Left lung (tissue), 10 donors: ENCODE data around the gene HEATR5B. TPM values are rescaled to one million over a fixed set of nuclear protein-coding genes. Genes with fewer than 3 reads are reported as not detected.
"Not testable (repeated sequence)": the region's sequence is repeated elsewhere in the genome, so short reads cannot be mapped to it uniquely, and the experiment has no call there.

Experiments
- ATAC-seq: fragments of 200-7000 bp; cut with Tn5 transposase; one replicate; pipeline ENCODE4 v1.9.1; 2020; ENCODE audit warnings: moderate library complexity
- DNase-seq, 4 donors: peaks; one replicate each; pipeline ENCODE4 v3.0.0-alpha.2; 2013 to 2020
- H3K27ac ChIP-seq, 2 donors: fragments of 200-600 bp; sonication (generic) in 1 of 2; one replicate each; pipeline versions ENCODE4 v1.5.0 to v1.8.0; 2020 to 2021
- H3K27me3 ChIP-seq, 2 donors: fragments of 200-600 bp; sonication (generic) in 1 of 2; one replicate each; pipeline versions ENCODE4 v1.5.0 to v1.8.0; 2020 to 2021
- H3K36me3 ChIP-seq, 2 donors: fragments of 200-600 bp; sonication (generic) in 1 of 2; one replicate each; pipeline versions ENCODE4 v1.5.0 to v1.8.0; 2020 to 2021
- H3K4me1 ChIP-seq, 2 donors: fragments of 200-600 bp; one replicate each; pipeline ENCODE4 v1.8.0; 2021
- H3K4me3 ChIP-seq, 2 donors: fragments of 200-600 bp; sonication (generic) in 1 of 2; one replicate each; pipeline versions ENCODE4 v1.5.0 to v1.8.0; 2020 to 2021; ENCODE audit warnings: mild to moderate bottlenecking in 1 of 2
- H3K9me3 ChIP-seq, 2 donors: fragments of 200-600 bp; sonication (generic) in 1 of 2; one replicate each; pipeline versions ENCODE4 v1.5.0 to v1.8.0; 2020 to 2021
- CTCF ChIP-seq, 2 donors: fragments of 200-600 bp; sonication (generic) in 1 of 2; IDR thresholded peaks; one replicate each; pipeline versions ENCODE4 v1.5.0 to v1.8.0; 2021; ENCODE audit warnings: antibody characterized with exemption in 2 of 2
- intact Hi-C, 2 donors: fragments of 100-400 bp; cut with DNase I; formaldehyde crosslinking; loops; one replicate each; pipeline versions ENCODE4 v1.11.2 to v1.14.2; 2022
- polyA plus RNA-seq, 6 donors: library from polyadenylated mRNA; unstranded; fragments of 120-200 nt; gene quantifications; one replicate each; pipeline ENCODE4 v1.2.1, GENCODE V29; 2013; ENCODE audit not compliant: insufficient read length in 6 of 6
- total RNA-seq, 2 donors: library from RNA; stranded (reverse); fragmentation: NEBNext Ultra II Directional; extraction: Animal tissue kit (Norgen Biotek cat#: 25700); gene quantifications; one replicate each; pipeline ENCODE4 v1.2.1, GENCODE V29; 2021
- donor health status: DM: no; HTN: yes; CAD: no.
- donor health status: DM: no; HTN: no; CAD: no.

HEATR5B gene
- total and polyA plus RNA-seq, 8 donors = 21.8 to 33.7 (median 26.1) TPM

DNA sequence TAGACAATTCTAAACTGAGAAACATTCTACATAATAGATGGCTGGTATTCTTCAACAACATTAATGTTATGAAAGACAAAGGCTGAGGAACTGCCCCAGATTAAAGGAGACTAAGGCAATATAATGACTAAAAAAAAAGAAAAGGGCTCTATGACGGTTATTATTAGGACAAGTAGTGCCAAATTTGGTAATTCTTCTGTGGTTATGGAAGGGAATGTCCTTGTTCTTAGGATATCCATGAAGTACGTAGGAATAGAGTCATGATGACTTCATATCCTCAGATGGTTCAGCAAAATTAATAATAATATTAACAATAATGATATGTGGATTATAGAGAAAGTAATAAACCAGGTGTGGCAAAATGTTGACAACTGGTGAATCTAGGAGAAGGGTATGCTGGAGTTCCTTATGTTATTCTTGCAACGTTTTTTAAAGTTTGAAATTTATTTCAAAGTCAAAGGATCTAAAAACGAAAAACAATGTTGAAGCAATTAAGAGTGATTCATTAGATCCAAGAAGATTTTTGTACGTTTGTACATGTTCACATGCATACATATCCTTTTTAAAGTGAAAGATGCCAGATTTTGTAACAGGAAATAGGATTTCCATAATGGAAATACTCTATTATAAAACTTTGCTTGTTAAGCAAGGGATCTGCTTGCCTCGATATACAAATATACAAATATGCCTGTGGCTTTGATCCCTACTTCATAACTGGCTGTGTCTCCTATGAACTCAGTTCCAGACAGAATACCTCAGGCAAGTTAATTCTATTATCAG is 90.1 kb downstream of the HEATR5B start:
- ATAC-seq = no peak
- no peaks in the 10 kb centered on the region for H3K9me3 ChIP-seq
- no peak for DNase-seq
- H3K36me3 ChIP-seq = peaks cover 0 to 73% of the 10 kb centered on the region in 2 donors
- H3K27ac ChIP-seq = no peak overlapping the region
- H3K4me1 ChIP-seq = no peaks in the 10 kb centered on the region
- intact Hi-C loops = no loop called here
- no peaks in the 10 kb centered on the region for H3K27me3 ChIP-seq
- H3K4me3 ChIP-seq = no peak overlapping the region
- no peak for TF ChIP-seq CTCF (IDR thresholded peaks at IDR 0.05)

DNA sequence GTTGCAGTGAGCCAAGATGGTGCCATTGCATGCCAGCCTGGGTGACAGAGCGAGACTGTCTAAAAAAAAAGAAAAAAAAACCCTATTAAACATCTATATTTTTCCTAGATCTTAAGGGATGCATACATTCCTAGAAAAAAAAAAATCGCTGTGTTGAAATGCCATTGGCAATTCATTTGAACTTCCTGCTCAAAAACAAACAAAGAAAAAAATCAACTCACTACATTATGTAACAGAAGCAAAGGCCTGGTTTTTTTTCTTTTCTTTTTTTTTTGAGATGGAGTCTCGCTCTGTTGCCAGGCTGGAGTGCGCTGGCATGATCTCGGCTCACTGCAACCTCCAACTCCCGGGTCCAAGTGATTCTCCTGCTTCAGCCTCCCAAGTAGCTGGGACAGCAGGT is 96.2 kb downstream of the HEATR5B start:
- H3K36me3 ChIP-seq = peaks cover 0 to 69% of the 10 kb centered on the region in 2 donors
- no peaks in the 10 kb centered on the region for H3K4me1 ChIP-seq
- no peak for DNase-seq
- H3K27me3 ChIP-seq = no peaks in the 10 kb centered on the region
- TF ChIP-seq CTCF (IDR thresholded peaks at IDR 0.05) = no peak
- no peak for ATAC-seq
- H3K27ac ChIP-seq = no peak overlapping the region
- intact Hi-C loops = no loop called here
- no peak overlapping the region for H3K4me3 ChIP-seq
- H3K9me3 ChIP-seq = no peaks in the 10 kb centered on the region

DNA sequence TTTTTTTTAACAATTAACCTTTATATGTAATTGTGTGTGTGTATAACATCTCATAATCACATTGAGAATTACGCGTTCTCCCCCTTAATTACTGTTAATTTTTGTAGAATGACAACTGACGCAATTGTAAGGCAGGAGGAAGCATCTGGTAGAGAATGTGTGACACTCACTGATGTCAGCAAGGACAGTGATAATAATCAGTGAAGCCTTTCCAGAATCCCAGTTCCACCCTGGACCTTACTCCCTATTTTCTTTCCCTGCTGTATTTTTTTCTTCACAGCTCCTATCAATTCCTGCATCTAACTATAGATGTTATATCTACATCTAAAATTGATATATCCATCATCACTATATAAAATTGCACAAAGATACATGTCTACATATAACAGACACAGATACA is 101.7 kb downstream of the HEATR5B start:
- H3K36me3 ChIP-seq = peaks cover 0 to 59% of the 10 kb centered on the region in 2 donors
- no peak overlapping the region for H3K4me3 ChIP-seq
- no peak for ATAC-seq
- no peaks in the 10 kb centered on the region for H3K4me1 ChIP-seq
- TF ChIP-seq CTCF (IDR thresholded peaks at IDR 0.05) = no peak
- no peaks in the 10 kb centered on the region for H3K27me3 ChIP-seq
- H3K27ac ChIP-seq = no peak overlapping the region
- no peak for DNase-seq
- H3K9me3 ChIP-seq = no peaks in the 10 kb centered on the region
- intact Hi-C loops = no loop called here

DNA sequence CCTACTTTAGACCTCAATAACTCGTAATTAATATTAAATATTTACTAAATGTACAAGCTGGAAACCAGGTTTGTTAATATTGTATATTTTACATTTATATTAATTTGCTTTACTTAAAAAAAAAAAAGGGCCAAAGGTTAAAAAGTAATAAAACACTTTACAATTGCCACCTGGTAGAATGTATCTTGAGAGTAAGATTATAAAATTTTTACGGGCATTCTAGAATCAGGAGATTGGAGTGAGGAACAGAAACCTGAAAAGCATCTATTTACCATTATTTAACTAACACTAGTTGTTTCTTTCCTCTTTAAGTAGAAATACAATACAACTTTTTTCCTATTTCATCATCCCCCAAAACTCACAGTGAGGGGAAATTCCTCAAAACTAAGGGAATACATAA is 102.3 kb downstream of the HEATR5B start:
- H3K36me3 ChIP-seq = peaks cover 0 to 54% of the 10 kb centered on the region in 2 donors
- DNase-seq (no peak), ATAC-seq (no peak)
- H3K27me3 ChIP-seq = no peaks in the 10 kb centered on the region
- no peak overlapping the region for H3K27ac ChIP-seq
- no peak for TF ChIP-seq CTCF (IDR thresholded peaks at IDR 0.05)
- H3K9me3 ChIP-seq = no peaks in the 10 kb centered on the region
- intact Hi-C loops = no loop called here
- H3K4me1 ChIP-seq = no peaks in the 10 kb centered on the region
- no peak overlapping the region for H3K4me3 ChIP-seq

DNA sequence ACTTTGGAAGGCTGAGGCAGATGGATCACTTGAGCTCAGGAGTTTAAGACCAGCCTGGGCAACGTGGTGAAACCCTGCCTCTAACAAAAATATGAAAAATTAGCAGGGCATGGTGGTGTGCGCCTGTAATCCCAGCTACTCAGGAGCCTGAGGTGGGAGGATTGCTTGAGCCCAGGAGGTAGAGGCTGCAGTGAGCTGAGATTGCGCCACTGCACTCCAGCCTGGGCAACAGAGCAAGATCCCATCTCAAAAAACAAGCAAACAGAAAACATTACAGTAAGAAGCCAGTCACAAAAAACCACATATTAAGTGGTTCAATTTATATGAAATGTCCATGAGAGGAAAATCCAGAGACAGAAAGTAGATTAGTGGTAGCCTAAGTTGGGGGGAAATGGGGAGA is 105.2 kb downstream of the HEATR5B start:
- H3K4me3 ChIP-seq, H3K4me1 ChIP-seq, H3K27me3 ChIP-seq, intact Hi-C loops, H3K27ac ChIP-seq, H3K9me3 ChIP-seq, DNase-seq, ATAC-seq: not testable (repeated sequence)
- H3K36me3 ChIP-seq = peaks cover 0 to 39% of the 10 kb centered on the region in 2 donors

GRCh38 chr2:36976065-36976464 is 108.1 kb downstream of the HEATR5B start:
- ATAC-seq = no peak
- Histone ChIP-seq H3K9me3 (no peaks in the 10 kb centered on the region), H3K4me3 (no peak overlapping the region), H3K36me3 (peaks cover 0 to 25% of the 10 kb centered on the region in 2 donors), H3K4me1 (no peaks in the 10 kb centered on the region), H3K27ac (no peak overlapping the region), H3K27me3 (no peaks in the 10 kb centered on the region)
- intact Hi-C loops = no loop called here
- no peak for TF ChIP-seq CTCF (IDR thresholded peaks at IDR 0.05)
- DNase-seq = no peak
